Mesenchymal stem cell (in vitro differentiated cells and primary cell): ENCODE measurements around the gene CBX6.
A peak's percentile ranks its signal among the peaks of the same experiment; 100 is the strongest.

ENCODE experiments used
- DNase-seq: peaks from one replicate; pipeline ENCODE4 v3.0.0-alpha.2; 2013
- H2AFZ ChIP-seq: one replicate; pipeline ENCODE4 v1.6.1; 2013; ENCODE audit warnings: low read depth, mild to moderate bottlenecking, control low read depth, inconsistent platforms, low read length, moderate library complexity
- H2AK5ac ChIP-seq: 2 replicates; pipeline ENCODE4 v1.6.1; 2013; ENCODE audit warnings: low read length, moderate library complexity, mild to moderate bottlenecking, inconsistent platforms; ENCODE audit not compliant: severe bottlenecking
- H2BK120ac ChIP-seq: one replicate; pipeline ENCODE4 v1.6.1; 2013; ENCODE audit warnings: low read depth, mild to moderate bottlenecking, inconsistent platforms, low read length, moderate library complexity
- H2BK12ac ChIP-seq, 2 experiments: one replicate each; pipeline ENCODE4 v1.6.1; 2013; ENCODE audit warnings: inconsistent platforms in 2 of 2, low read length in 2 of 2, mild to moderate bottlenecking in 2 of 2, moderate library complexity in 2 of 2, control low read depth in 1 of 2
- H2BK15ac ChIP-seq: one replicate; pipeline ENCODE4 v1.6.1; 2013; ENCODE audit warnings: mild to moderate bottlenecking, low read depth, inconsistent platforms; ENCODE audit not compliant: poor library complexity, severe bottlenecking
- H2BK5ac ChIP-seq: 2 replicates; pipeline ENCODE4 v1.6.1; 2013; ENCODE audit warnings: low read depth, mild to moderate bottlenecking, low read length, control low read depth, inconsistent platforms; ENCODE audit not compliant: poor library complexity, severe bottlenecking
- H3K14ac ChIP-seq, 2 experiments: one replicate each; pipeline ENCODE4 v1.6.1; 2013; ENCODE audit warnings: inconsistent platforms in 2 of 2, low read length in 2 of 2, control low read depth in 1 of 2, mild to moderate bottlenecking in 1 of 2, moderate library complexity in 1 of 2
- H3K18ac ChIP-seq, 2 experiments: one replicate each; pipeline ENCODE4 v1.6.1; 2013; ENCODE audit warnings: inconsistent platforms in 2 of 2, low read length in 2 of 2, control low read depth in 1 of 2, low read depth in 1 of 2, mild to moderate bottlenecking in 1 of 2
- H3K23ac ChIP-seq, 2 experiments: one replicate each; pipeline ENCODE4 v1.6.1; 2013; ENCODE audit warnings: inconsistent platforms in 2 of 2, low read length in 2 of 2, mild to moderate bottlenecking in 2 of 2, moderate library complexity in 2 of 2, control low read depth in 1 of 2
- H3K27ac ChIP-seq: 2 replicates; pipeline ENCODE4 v1.5.1; 2013; ENCODE audit warnings: mild to moderate bottlenecking, moderate library complexity, low read length, control low read depth, inconsistent platforms; ENCODE audit not compliant: poor library complexity, severe bottlenecking
- H3K27me3 ChIP-seq, 2 experiments: 2 replicates each; pipeline versions ENCODE4 v1.6.1 to v1.7.0; 2013; ENCODE audit warnings: low read length in 2 of 2, mild to moderate bottlenecking in 2 of 2, moderate library complexity in 2 of 2, control low read depth in 1 of 2, inconsistent platforms in 1 of 2; ENCODE audit not compliant: control insufficient read depth in 1 of 2, insufficient read depth in 1 of 2
- H3K36me3 ChIP-seq, 2 experiments: 2 replicates each; pipeline versions ENCODE4 v1.6.1 to v1.7.0; 2013; ENCODE audit warnings: low read length in 2 of 2, control low read depth in 1 of 2, inconsistent platforms in 1 of 2, low read depth in 1 of 2, mild to moderate bottlenecking in 1 of 2; ENCODE audit not compliant: insufficient read depth in 2 of 2, control insufficient read depth in 1 of 2
- H3K4ac ChIP-seq, 2 experiments: one replicate each; pipeline ENCODE4 v1.6.1; 2013; ENCODE audit warnings: inconsistent platforms in 2 of 2, low read length in 2 of 2, mild to moderate bottlenecking in 2 of 2, moderate library complexity in 2 of 2, control low read depth in 1 of 2, low read depth in 1 of 2
- H3K4me1 ChIP-seq: 2 replicates; pipeline ENCODE4 v1.6.1; 2013; ENCODE audit warnings: low read depth, low read length, control low read depth; ENCODE audit not compliant: control insufficient read depth, insufficient read depth
- H3K4me2 ChIP-seq: 2 replicates; pipeline ENCODE4 v1.6.1; 2013; ENCODE audit warnings: low read length, mild to moderate bottlenecking, inconsistent platforms; ENCODE audit not compliant: poor library complexity, severe bottlenecking
- H3K4me3 ChIP-seq, 2 experiments: 2 replicates each; pipeline versions ENCODE4 v1.5.1 to v1.7.0; 2013; ENCODE audit warnings: low read length in 2 of 2, mild to moderate bottlenecking in 2 of 2, control low read depth in 1 of 2, low read depth in 1 of 2; ENCODE audit not compliant: insufficient read depth in 1 of 2
- H3K79me1 ChIP-seq: replicated peaks from 2 replicates; pipeline ENCODE4 v1.6.1; 2013; ENCODE audit warnings: mild to moderate bottlenecking, control low read depth, low read length, inconsistent platforms; ENCODE audit not compliant: poor library complexity, severe bottlenecking
- H3K9ac ChIP-seq: 2 replicates; pipeline ENCODE4 v1.7.0; 2013; ENCODE audit warnings: mild to moderate bottlenecking, low read length, moderate library complexity
- H3K9me3 ChIP-seq: 2 replicates; pipeline ENCODE4 v1.7.0; 2013; ENCODE audit warnings: mild to moderate bottlenecking, low read length; ENCODE audit not compliant: control insufficient read depth
- H4K8ac ChIP-seq: one replicate; pipeline ENCODE4 v1.6.1; 2013; ENCODE audit warnings: inconsistent platforms, mild to moderate bottlenecking, low read length, moderate library complexity
- H4K91ac ChIP-seq: one replicate; pipeline ENCODE4 v1.6.1; 2013; ENCODE audit warnings: mild to moderate bottlenecking, low read length, inconsistent platforms
- WGBS: methylation state at CpG from one replicate; pipeline ENCODE4 v1.1.7; 2013; ENCODE audit warnings: mixed read lengths; 5-methylcytosine and 5-hydroxymethylcytosine counted together

The CBX6 gene

DNA sequence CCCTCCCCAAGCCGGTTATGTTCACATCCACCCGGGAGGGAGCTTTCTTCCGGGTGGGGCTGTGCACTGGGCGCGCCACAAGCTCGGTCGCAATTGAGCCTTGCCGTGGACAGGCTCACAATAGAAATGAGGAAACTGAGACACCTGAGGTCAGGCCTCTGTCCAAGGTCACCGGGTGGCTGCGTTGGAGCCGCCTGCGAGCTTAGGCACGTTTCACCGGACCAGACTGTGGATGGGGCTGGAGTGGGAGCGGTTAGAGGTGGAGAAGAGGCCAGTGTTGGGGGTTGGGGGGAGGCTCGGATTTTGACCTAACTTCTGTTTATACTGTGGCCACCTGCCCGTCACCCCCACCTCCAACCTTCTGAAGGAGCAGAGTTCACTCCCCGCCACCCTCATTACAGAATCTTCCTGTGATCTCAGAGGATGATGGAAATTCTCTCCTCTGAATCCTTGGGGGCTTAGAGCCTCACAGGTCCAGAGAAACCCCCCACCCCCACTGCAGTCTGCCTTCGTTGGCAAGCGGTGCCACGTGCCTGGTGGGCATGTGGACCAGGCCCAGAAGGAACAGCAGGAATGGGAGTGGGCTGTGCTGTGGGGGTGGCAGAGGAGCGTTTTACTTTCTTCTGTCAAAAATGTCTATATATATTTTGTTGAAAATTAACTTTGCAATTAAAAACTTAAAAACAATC is 27.6 kb downstream of the CBX6 start:
- 17% methylated on average over 15 of the region's 22 CpGs for WGBS
- Histone ChIP-seq H3K23ac (no peak overlapping the region), H3K9me3 (no peaks in the 10 kb centered on the region), H3K79me1 (no peaks in the 10 kb centered on the region), H3K4me1 (peaks cover 12% of the 10 kb centered on the region), H3K27me3 (peaks cover 40 to 73% of the 10 kb centered on the region in 2 experiments), H3K4me2 (peak overlapping the region; percentile 76), H3K14ac (no peak overlapping the region), H3K9ac (no peak overlapping the region), H3K4me3 (peak overlapping the region; percentile 49 to 50), H2AFZ (no peak overlapping the region), H3K27ac (no peak overlapping the region), H3K36me3 (no peaks in the 10 kb centered on the region), H4K91ac (no peak overlapping the region), H2AK5ac (no peak overlapping the region), H4K8ac (no peak overlapping the region), H2BK15ac (peak overlapping the region; percentile 77), H3K4ac (peak overlapping the region in 1 of 2 experiments; percentile 25), H2BK120ac (peak overlapping the region; percentile 37), H2BK12ac (peak overlapping the region in 1 of 2 experiments; percentile 6), H2BK5ac (peak overlapping the region; percentile 33), H3K18ac (no peak overlapping the region)
- no peak for DNase-seq

DNA sequence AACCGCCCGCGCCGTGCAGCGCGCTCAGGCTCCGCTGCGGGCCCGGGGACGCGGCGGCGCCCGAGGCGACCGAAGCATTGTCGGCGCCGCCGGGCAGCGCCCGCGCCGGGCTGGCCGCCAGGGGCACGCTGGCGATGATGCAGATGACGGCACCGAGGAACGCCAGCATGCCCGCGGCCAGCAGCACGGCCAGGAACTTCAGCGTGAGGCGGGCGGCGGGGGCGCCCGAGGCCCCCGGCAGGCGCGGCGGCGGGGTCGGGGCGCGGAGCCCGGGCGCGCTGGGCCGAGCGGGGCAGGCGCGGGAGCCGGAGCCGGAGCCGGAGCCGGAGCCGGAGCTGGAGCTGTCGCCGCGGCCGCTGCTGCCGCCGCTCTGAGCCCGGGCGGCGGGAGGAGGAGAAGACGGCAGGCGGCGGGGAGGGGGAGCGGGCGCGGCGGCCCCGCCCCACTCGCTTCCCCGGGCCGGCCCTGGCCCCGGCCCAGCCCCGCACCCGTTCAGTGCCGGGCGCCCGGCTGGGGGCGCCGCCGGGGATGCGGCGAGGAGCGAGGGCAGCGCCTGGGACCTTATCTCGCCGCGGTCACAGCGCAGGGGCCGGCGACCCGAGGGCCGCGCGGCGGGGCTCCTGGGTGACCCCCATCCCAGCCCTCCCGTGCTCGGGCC is 28.2 kb downstream of the CBX6 start, which contains the start of gene NPTXR:
NPTXR (minus strand) TSS at position 372 of the 658 bp plus-strand sequence.
- Histone ChIP-seq H3K4me3 (peak within 1 kb of the TSS; percentile 50 to 75), H2AFZ (peak within 1 kb of the TSS; percentile 62), H2BK120ac (peak within 1 kb of the TSS; percentile 37), H2AK5ac (no peak within 1 kb of the TSS), H3K27me3 (peaks cover 34 to 69% of the 10 kb centered on the region in 2 experiments), H3K18ac (peak within 1 kb of the TSS; percentile 16 to 34), H3K79me1 (no peaks in the 10 kb centered on the region), H3K14ac (peak within 1 kb of the TSS in 1 of 2 experiments; percentile 55), H2BK5ac (peak within 1 kb of the TSS; percentile 33), H2BK12ac (peak within 1 kb of the TSS in 1 of 2 experiments; percentile 39), H3K9ac (peak within 1 kb of the TSS; percentile 78), H3K27ac (no peak within 1 kb of the TSS), H3K4me2 (peak within 1 kb of the TSS; percentile 76), H4K91ac (no peak within 1 kb of the TSS), H3K4me1 (peaks cover 12% of the 10 kb centered on the region), H4K8ac (no peak within 1 kb of the TSS), H3K23ac (no peak within 1 kb of the TSS), H3K36me3 (no peaks in the 10 kb centered on the region), H3K9me3 (no peaks in the 10 kb centered on the region), H2BK15ac (peak within 1 kb of the TSS; percentile 77), H3K4ac (peak within 1 kb of the TSS in 1 of 2 experiments; percentile 25)
- under 1% methylated on average over 51 of the region's 105 CpGs for WGBS
- DNase-seq, result peak; percentile 63

DNA sequence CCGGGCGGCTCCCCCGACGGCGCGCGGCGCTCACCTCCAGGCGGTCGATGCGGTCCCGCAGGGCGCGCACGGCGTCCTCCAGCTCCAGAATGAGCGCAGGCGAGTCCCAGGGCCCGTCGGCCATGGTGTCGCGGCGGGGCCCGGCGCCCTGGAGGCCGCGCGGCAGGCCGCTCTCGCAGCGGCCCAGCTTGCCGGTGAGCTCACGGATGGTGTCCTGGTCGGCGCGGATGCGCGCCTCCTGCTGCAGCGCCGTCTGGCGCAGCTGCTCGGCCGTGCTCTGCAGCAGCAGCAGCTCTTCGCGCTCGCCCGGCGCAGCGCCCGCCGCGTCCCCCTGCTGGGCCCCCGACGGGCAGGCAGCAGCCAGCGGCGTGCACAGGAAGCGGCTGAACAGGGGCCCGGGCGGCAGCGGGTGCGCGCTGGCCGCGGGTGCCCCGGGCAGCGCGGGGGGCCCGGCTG is 28.8 kb downstream of the CBX6 start:
- Histone ChIP-seq H3K14ac (peak overlapping the region in 1 of 2 experiments; percentile 55), H3K18ac (peak overlapping the region; percentile 16 to 34), H3K4ac (no peak overlapping the region), H3K4me1 (peaks cover 12% of the 10 kb centered on the region), H3K9me3 (no peaks in the 10 kb centered on the region), H4K8ac (no peak overlapping the region), H3K27ac (no peak overlapping the region), H2BK15ac (peak overlapping the region; percentile 57), H3K9ac (peak overlapping the region; percentile 78), H2AK5ac (no peak overlapping the region), H2BK5ac (no peak overlapping the region), H3K79me1 (no peaks in the 10 kb centered on the region), H3K36me3 (no peaks in the 10 kb centered on the region), H2AFZ (peak overlapping the region; percentile 62), H4K91ac (no peak overlapping the region), H3K4me2 (peak overlapping the region; percentile 76), H3K23ac (no peak overlapping the region), H2BK12ac (peak overlapping the region in 1 of 2 experiments; percentile 39), H3K27me3 (peaks cover 31 to 64% of the 10 kb centered on the region in 2 experiments), H3K4me3 (peak overlapping the region; percentile 50 to 75), H2BK120ac (no peak overlapping the region)
- DNase-seq, result peak; percentile 80
- under 1% methylated on average over 32 of the region's 68 CpGs for WGBS
